Ascending aorta (tissue), 2 donors: ENCODE measurements around the gene LIX1L. TPM values are rescaled to one million over a fixed set of nuclear protein-coding genes. Genes with fewer than 3 reads are reported as not detected.
A peak's percentile ranks its signal among the peaks of the same experiment; 100 is the strongest.

Experiments
- DNase-seq, 2 donors: peaks; one replicate each; pipeline ENCODE4 v3.0.0-alpha.2; 2019; ENCODE audit warnings: low spot score in 2 of 2
- H3K27ac ChIP-seq, 2 donors: fragments of 200-600 bp; sonication (generic); one replicate each; pipeline ENCODE4 v1.5.1; 2016 to 2017; ENCODE audit warnings: mild to moderate bottlenecking in 1 of 2
- H3K27me3 ChIP-seq: fragments of 200-600 bp; sonication (generic); one replicate; pipeline ENCODE4 v1.5.1; 2017
- H3K36me3 ChIP-seq, 2 donors: fragments of 200-600 bp; sonication (generic); one replicate each; pipeline ENCODE4 v1.5.1; 2016
- H3K4me1 ChIP-seq, 2 donors: fragments of 200-600 bp; sonication (generic); one replicate each; pipeline ENCODE4 v1.5.1; 2016 to 2017; ENCODE audit warnings: mild to moderate bottlenecking in 1 of 2
- H3K4me3 ChIP-seq, 2 donors: fragments of 200-600 bp; sonication (generic); one replicate each; pipeline ENCODE4 v1.5.1; 2016 to 2017; ENCODE audit warnings: mild to moderate bottlenecking in 1 of 2
- H3K9me3 ChIP-seq, 2 donors: fragments of 200-600 bp; sonication (generic); one replicate each; pipeline ENCODE4 v1.5.1; 2016
- intact Hi-C: fragments of 100-400 bp; cut with DNase I; formaldehyde crosslinking; loops from one replicate; pipeline ENCODE4 v1.15.1; 2023
- total RNA-seq: library from RNA; depleted of rRNA; stranded (reverse); fragments of >200 nt; gene quantifications from one replicate; pipeline ENCODE4 v1.1.0, GENCODE V29; 2016
- TF ChIP-seq, protein P1 (sequence below), 3 experiments: fragments of 200-600 bp in 2 of 3; fragments of 450-650 bp in 1 of 3; sonication (generic) in 2 of 3; IDR thresholded peaks; one replicate each; pipeline ENCODE4 v1.5.1; 2016 to 2019; ENCODE audit warnings: antibody characterized with exemption in 3 of 3, mild to moderate bottlenecking in 1 of 3, moderate library complexity in 1 of 3

Gene LIX1L
- 44.0 TPM for total RNA-seq

DNA sequence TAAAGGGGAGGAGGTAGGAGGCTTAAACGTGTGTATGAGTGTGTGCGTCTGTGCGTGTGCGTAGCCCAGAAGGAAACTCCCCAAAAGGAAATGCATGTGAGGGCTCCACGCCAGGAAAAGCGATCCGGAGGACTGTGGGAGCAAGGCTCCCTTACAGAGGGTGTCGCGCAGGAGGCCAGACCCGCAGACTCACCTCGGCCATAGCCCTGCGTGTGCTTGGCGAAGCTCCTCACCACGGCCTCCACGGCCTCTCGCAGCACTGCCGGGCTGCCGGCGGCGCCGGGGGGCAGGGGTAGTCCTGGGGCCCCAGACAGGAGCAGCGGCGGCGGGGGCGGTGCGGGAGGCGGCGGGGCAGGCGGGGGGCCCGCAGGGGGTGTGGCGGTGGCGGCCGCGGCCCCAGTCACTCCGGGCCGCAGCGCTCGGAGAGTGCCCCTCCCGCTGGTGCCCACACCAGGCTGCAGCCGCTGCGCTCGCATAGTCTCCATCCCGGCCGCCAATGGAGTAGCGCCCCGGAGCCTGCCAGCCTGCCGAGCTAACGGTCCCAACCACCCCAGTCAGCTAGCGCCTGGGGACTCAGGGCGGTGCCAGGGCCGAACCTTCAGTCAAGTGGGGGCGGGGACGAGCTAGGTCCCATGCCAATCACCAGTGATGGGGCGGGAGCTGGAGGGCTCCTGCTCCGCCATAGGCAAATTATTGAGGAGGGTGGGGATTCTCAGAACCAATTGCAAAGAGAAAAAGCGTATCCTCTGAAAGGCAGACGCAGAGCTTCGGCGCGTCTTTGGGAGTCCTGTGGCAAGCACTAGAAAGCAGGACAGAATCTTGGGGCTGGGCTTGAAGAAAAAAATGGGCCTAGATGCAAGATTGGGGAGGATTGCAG is at the start of gene LIX1L:
Gene LIX1L (minus strand): TSS at position 575 of the 877 bp plus-strand sequence. CDS start 90 bp downstream, at position 485.
- Histone ChIP-seq H3K9me3 (no peaks in the 10 kb centered on the region), H3K27me3 (no peaks in the 10 kb centered on the region), H3K36me3 (no peaks in the 10 kb centered on the region), H3K4me3 (peak within 1 kb of the TSS; percentile 87 to 99), H3K27ac (peak within 1 kb of the TSS; percentile 96 to 97), H3K4me1 (peaks cover 15 to 56% of the 10 kb centered on the region in 2 donors)
- intact Hi-C loops: loop anchor here (1.0 to 2.0 kb wide), 2 partner anchors 30 to 65 kb away; partner anchors contain the start of gene RBM8A
- TF ChIP-seq, protein P1, sequence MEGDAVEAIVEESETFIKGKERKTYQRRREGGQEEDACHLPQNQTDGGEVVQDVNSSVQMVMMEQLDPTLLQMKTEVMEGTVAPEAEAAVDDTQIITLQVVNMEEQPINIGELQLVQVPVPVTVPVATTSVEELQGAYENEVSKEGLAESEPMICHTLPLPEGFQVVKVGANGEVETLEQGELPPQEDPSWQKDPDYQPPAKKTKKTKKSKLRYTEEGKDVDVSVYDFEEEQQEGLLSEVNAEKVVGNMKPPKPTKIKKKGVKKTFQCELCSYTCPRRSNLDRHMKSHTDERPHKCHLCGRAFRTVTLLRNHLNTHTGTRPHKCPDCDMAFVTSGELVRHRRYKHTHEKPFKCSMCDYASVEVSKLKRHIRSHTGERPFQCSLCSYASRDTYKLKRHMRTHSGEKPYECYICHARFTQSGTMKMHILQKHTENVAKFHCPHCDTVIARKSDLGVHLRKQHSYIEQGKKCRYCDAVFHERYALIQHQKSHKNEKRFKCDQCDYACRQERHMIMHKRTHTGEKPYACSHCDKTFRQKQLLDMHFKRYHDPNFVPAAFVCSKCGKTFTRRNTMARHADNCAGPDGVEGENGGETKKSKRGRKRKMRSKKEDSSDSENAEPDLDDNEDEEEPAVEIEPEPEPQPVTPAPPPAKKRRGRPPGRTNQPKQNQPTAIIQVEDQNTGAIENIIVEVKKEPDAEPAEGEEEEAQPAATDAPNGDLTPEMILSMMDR (IDR thresholded peaks at IDR 0.05): no peak
- peak; percentile 91 to 98 for DNase-seq

DNA sequence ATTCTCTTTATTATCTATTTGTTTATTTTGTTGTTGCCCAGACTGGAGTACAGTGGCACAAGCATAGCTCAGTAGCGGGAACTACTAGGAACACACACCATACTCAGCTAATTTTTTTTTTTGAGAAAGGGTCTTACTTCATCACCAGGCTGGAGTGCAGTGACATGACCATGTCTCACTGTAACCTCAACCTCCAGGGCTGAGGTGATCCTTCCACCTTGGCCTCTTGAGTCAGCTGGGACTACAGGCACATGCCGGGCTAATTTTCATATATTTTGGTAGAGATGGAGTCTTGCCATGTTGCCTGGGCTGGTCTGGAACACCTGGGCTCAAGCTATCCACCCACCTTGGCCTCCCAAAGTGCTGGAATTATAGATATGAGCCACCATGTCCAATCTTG is 43.9 kb upstream of the LIX1L start:
- TF ChIP-seq, protein P1 (IDR thresholded peaks at IDR 0.05): no peak
- H3K36me3 ChIP-seq: no peaks in the 10 kb centered on the region
- DNase-seq: no peak
- H3K4me3 ChIP-seq: no peak overlapping the region
- H3K27ac ChIP-seq: peak overlapping the region in 1 of 2 donors; percentile 38
- no peaks in the 10 kb centered on the region for H3K27me3 ChIP-seq
- H3K4me1 ChIP-seq: peaks cover 3 to 28% of the 10 kb centered on the region in 2 donors
- intact Hi-C loops: no loop called here
- H3K9me3 ChIP-seq: no peaks in the 10 kb centered on the region

DNA sequence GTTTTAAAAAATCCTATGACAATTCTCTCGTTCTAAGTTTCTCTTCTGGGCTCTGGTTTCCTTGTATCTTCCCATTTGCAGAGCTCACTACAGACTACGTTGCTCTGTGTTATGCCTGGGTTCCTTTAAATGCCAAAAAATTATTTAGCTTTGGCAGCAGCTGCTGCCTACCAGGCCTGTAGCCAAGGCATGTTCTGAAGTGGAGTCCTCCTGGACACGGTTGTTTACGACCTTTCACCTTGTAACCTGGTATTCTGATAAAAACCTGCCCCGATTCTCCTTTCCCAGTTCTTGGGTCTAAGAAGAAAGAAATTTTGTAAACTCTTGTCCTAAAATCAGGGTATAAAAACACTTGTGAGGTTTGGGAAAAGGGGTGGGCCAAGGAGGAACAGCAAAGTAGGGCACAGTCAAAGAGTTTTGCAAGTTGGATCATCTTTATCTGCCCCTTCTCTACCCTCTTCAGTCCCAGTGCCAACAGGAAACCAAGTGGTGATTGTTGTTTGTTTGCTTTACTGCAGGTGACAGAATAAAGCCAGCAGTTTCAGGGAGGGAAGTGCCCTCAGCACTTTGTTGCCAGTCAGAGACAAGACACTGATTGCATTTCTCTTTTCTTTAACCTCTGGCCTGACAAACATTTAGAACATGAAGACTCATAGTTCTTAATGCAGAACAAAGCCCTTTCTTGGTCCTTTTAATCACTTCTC is 41.7 kb upstream of the LIX1L start:
- Histone ChIP-seq H3K4me3 (peak overlapping the region; percentile 9 to 41), H3K36me3 (peaks cover 8 to 16% of the 10 kb centered on the region in 2 donors), H3K4me1 (peaks cover 3 to 24% of the 10 kb centered on the region in 2 donors), H3K9me3 (no peaks in the 10 kb centered on the region), H3K27me3 (no peaks in the 10 kb centered on the region), H3K27ac (peak overlapping the region; percentile 89 to 95)
- TF ChIP-seq, protein P1 (IDR thresholded peaks at IDR 0.05): no peak
- intact Hi-C loops: loop anchor here (5.0 kb wide), 1 partner anchor 37 kb away; the partner anchor contains the start of genes ANKRD34A and POLR3GL
- DNase-seq: no peak

DNA sequence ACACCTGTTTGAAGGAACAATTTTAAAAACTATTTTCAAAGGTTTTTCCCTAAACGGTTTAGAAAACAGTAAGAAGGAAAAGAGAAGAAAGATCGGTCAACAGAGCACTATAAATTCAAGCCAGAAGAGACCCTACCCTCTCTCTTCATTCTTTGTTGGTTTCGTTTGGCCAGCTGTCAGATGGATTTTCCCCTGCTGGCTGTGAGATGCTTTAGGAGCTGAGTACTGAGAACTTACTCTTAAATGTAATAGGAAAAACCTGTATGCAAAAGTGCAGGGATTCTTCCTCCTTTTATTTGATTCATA is 39.9 kb upstream of the LIX1L start:
- peaks cover 3 to 31% of the 10 kb centered on the region in 2 donors for H3K4me1 ChIP-seq
- peak overlapping the region; percentile 89 to 95 for H3K27ac ChIP-seq
- H3K27me3 ChIP-seq: no peaks in the 10 kb centered on the region
- TF ChIP-seq, protein P1 (IDR thresholded peaks at IDR 0.05): peak in 1 of 3 experiments; percentile 15
- intact Hi-C loops: loop anchor here (2.0 to 5.0 kb wide), 2 partner anchors 35 to 37 kb away; partner anchors contain the start of genes ANKRD34A and POLR3GL
- H3K4me3 ChIP-seq: peak overlapping the region; percentile 79 to 88
- H3K36me3 ChIP-seq: peaks cover 26 to 34% of the 10 kb centered on the region in 2 donors
- no peaks in the 10 kb centered on the region for H3K9me3 ChIP-seq
- DNase-seq: no peak

DNA sequence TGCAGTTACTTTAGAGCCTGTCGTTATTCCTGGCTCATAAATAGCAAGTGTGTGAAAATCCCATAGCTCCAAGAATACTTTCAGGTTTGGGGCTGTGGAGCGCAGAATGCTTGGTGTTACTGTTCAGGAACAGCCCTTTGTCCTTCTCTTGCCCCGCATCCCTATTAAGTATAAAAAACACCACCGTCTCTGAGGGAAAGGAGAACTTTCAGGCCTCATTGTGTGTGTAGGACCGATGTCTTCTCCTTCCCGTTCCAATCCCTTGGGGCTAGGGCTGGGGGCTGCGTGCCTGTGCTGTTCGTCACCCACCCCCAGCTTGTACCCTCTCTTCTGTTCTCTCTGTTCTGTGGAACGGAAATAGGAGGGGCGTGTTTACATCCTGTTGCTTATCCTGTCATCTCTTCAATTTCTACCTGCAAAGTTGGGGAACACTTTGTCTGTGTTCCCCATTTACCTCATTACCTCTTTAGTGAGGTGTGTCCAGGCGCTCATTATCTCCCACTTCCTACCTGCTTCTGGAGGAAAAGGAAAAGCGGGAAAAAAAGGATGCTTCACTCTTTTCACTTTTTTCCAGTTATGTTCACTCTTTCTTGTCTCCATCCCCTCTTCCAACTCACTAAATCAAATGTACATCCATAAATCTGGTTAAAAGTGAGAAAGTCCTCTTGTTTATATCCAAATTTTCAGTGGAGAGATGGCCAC is 39.4 kb upstream of the LIX1L start:
- intact Hi-C loops: loop anchor here (2.0 to 5.0 kb wide), 2 partner anchors 35 to 38 kb away; partner anchors contain the start of genes ANKRD34A and POLR3GL
- DNase-seq: peak in 1 of 2 donors; percentile 77
- TF ChIP-seq, protein P1 (IDR thresholded peaks at IDR 0.05): no peak

More for the DNA sequence above, 39.4 kb upstream of the LIX1L start:
- H3K27ac ChIP-seq: peak overlapping the region; percentile 89 to 95
- no peaks in the 10 kb centered on the region for H3K9me3 ChIP-seq
- H3K27me3 ChIP-seq: no peaks in the 10 kb centered on the region
- peaks cover 29 to 39% of the 10 kb centered on the region in 2 donors for H3K36me3 ChIP-seq
- peaks cover 3 to 37% of the 10 kb centered on the region in 2 donors for H3K4me1 ChIP-seq
- H3K4me3 ChIP-seq: peak overlapping the region; percentile 79 to 88
